Measurements from ENCODE around the gene SF3B6. TPM values are rescaled to one million over a fixed set of nuclear protein-coding genes. Genes with fewer than 3 reads are reported as not detected.

Gene SF3B6
- total and polyA plus RNA-seq, 2 donors (not counting 1 experiment from before 2014, with no cell fraction given) = 134 to 210 TPM

DNA sequence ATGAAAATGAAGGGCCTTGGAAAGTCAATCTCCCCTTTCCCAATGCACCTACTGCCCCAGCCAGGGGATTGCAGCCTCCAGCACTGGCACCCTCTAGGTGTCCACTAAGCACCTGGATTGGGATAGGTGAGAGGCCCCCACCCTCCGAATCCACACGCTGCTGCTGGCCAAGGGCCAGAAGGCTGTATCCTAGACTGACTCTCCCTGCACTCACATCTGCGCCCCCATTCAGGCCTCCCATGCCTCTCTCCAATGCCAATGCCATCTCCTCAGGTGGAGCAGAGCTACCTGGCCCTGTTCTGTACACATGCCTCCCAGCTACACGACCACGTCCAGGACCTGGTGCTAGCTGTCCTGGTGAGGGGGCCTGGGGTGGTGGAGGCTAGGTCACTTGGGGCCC, 56.4 kb downstream of the SF3B6 start:
- peaks cover 6% of the 10 kb centered on the region for H3K4me1 ChIP-seq (ENCODE audit: control insufficient read depth, extremely low read depth, insufficient read depth, low read length)
- H3K36me3 ChIP-seq (ENCODE audit: control insufficient read depth, insufficient read depth, low read length) = peaks cover 3% of the 10 kb centered on the region
- H3K4me3 ChIP-seq (replicated peaks in 1 of 4; ENCODE audit: control extremely low read depth in 1 of 4, insufficient read depth in 1 of 4, low read depth in 3 of 4, low read length in 4 of 4) = no peak overlapping the region
- no peaks in the 10 kb centered on the region for H4K20me1 ChIP-seq (ENCODE audit: control insufficient read depth, extremely low read depth, insufficient read depth, low read length)
- no peak overlapping the region for H3K9ac ChIP-seq (ENCODE audit: insufficient read depth, low read length)
- H3K27ac ChIP-seq (ENCODE audit: insufficient read depth, low read length) = no peak overlapping the region
- no peak overlapping the region for H2AFZ ChIP-seq (ENCODE audit: low read length)
- TF ChIP-seq EZH2 (IDR thresholded peaks at IDR 0.05; ENCODE audit: low read length, missing control alignments) = no peak
- TF ChIP-seq, protein P1, sequence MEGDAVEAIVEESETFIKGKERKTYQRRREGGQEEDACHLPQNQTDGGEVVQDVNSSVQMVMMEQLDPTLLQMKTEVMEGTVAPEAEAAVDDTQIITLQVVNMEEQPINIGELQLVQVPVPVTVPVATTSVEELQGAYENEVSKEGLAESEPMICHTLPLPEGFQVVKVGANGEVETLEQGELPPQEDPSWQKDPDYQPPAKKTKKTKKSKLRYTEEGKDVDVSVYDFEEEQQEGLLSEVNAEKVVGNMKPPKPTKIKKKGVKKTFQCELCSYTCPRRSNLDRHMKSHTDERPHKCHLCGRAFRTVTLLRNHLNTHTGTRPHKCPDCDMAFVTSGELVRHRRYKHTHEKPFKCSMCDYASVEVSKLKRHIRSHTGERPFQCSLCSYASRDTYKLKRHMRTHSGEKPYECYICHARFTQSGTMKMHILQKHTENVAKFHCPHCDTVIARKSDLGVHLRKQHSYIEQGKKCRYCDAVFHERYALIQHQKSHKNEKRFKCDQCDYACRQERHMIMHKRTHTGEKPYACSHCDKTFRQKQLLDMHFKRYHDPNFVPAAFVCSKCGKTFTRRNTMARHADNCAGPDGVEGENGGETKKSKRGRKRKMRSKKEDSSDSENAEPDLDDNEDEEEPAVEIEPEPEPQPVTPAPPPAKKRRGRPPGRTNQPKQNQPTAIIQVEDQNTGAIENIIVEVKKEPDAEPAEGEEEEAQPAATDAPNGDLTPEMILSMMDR (conservative IDR thresholded peaks at IDR 0.05 in 1 of 2, IDR thresholded peaks at IDR 0.05 in 1 of 2; ENCODE audit: low read depth in 1 of 2, low read length in 2 of 2) = no peak
- H3K9me3 ChIP-seq (ENCODE audit: control insufficient read depth, insufficient read depth, low read depth, low read length) = no peaks in the 10 kb centered on the region
- H3K4me2 ChIP-seq (ENCODE audit: extremely low read depth, insufficient read depth, low read length) = no peak overlapping the region
- H3K27me3 ChIP-seq (ENCODE audit: control insufficient read depth, insufficient read depth, low read length) = no peaks in the 10 kb centered on the region
- H3K79me2 ChIP-seq (ENCODE audit: control insufficient read depth, insufficient read depth, low read length) = no peaks in the 10 kb centered on the region
- no peak for DNase-seq (ENCODE audit: low read depth in 2 of 2)

DNA sequence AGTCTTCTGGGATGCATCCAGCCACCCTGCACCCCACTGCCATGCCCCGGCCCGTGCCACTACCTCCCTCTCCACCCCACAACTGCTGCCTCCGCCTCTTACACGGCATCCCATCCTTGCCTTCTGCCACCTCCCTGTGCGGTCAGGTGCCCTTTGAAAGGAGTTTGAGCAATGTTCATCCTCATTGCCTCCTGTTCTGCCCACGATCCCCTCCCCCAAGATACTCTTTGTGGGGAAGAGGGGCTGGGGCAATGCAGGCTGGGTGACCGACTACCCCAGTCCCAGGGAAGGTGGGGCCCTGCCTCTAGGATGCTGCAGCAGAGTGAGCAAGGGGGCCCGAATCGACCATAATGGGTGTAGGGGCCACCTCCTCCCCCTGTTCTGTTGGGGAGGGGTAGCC, 57.9 kb downstream of the SF3B6 start:
- TF ChIP-seq, protein P1 (conservative IDR thresholded peaks at IDR 0.05 in 1 of 2, IDR thresholded peaks at IDR 0.05 in 1 of 2; ENCODE audit: low read depth in 1 of 2, low read length in 2 of 2) = no peak
- no peak for TF ChIP-seq EZH2 (IDR thresholded peaks at IDR 0.05; ENCODE audit: low read length, missing control alignments)
- peaks cover 6% of the 10 kb centered on the region for H3K4me1 ChIP-seq (ENCODE audit: control insufficient read depth, extremely low read depth, insufficient read depth, low read length)
- H4K20me1 ChIP-seq (ENCODE audit: control insufficient read depth, extremely low read depth, insufficient read depth, low read length) = no peaks in the 10 kb centered on the region
- peaks cover 3% of the 10 kb centered on the region for H3K36me3 ChIP-seq (ENCODE audit: control insufficient read depth, insufficient read depth, low read length)
- no peak overlapping the region for H3K27ac ChIP-seq (ENCODE audit: insufficient read depth, low read length)
- no peaks in the 10 kb centered on the region for H3K79me2 ChIP-seq (ENCODE audit: control insufficient read depth, insufficient read depth, low read length)
- H3K9ac ChIP-seq (ENCODE audit: insufficient read depth, low read length) = no peak overlapping the region
- H3K9me3 ChIP-seq (ENCODE audit: control insufficient read depth, insufficient read depth, low read depth, low read length) = no peaks in the 10 kb centered on the region
- no peak overlapping the region for H2AFZ ChIP-seq (ENCODE audit: low read length)
- H3K27me3 ChIP-seq (ENCODE audit: control insufficient read depth, insufficient read depth, low read length) = no peaks in the 10 kb centered on the region
- no peak overlapping the region for H3K4me3 ChIP-seq (replicated peaks in 1 of 4; ENCODE audit: control extremely low read depth in 1 of 4, insufficient read depth in 1 of 4, low read depth in 3 of 4, low read length in 4 of 4)
- H3K4me2 ChIP-seq (ENCODE audit: extremely low read depth, insufficient read depth, low read length) = no peak overlapping the region
- no peak for DNase-seq (ENCODE audit: low read depth in 2 of 2)

DNA sequence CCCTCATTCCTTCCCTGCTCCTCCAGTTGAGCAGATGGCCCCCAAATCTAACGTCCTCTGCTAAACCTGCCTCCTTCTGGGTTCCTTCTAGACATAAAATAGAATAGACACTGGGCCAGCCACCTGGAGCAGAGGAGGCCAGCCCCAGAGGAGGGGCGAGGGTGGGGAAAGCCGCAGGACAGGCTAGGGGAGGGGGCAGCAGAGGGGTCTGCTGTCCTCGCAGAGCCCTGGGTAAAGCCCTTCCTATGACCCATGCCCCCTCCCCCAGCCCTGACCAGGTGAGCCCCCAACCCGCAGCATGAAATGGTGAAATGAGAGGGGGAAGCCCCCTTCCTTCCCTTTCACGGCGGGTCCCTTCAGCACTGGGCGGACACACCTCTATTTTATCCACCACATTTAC, 58.4 kb downstream of the SF3B6 start:
- H4K20me1 ChIP-seq (ENCODE audit: control insufficient read depth, extremely low read depth, insufficient read depth, low read length) = no peaks in the 10 kb centered on the region
- peaks cover 6% of the 10 kb centered on the region for H3K4me1 ChIP-seq (ENCODE audit: control insufficient read depth, extremely low read depth, insufficient read depth, low read length)
- H3K36me3 ChIP-seq (ENCODE audit: control insufficient read depth, insufficient read depth, low read length) = no peaks in the 10 kb centered on the region
- H3K9me3 ChIP-seq (ENCODE audit: control insufficient read depth, insufficient read depth, low read depth, low read length) = no peaks in the 10 kb centered on the region
- no peak for TF ChIP-seq EZH2 (IDR thresholded peaks at IDR 0.05; ENCODE audit: low read length, missing control alignments)
- TF ChIP-seq, protein P1 (conservative IDR thresholded peaks at IDR 0.05 in 1 of 2, IDR thresholded peaks at IDR 0.05 in 1 of 2; ENCODE audit: low read depth in 1 of 2, low read length in 2 of 2) = no peak
- DNase-seq (ENCODE audit: low read depth in 2 of 2) = no peak
- no peak overlapping the region for H3K9ac ChIP-seq (ENCODE audit: insufficient read depth, low read length)
- no peak overlapping the region for H3K27ac ChIP-seq (ENCODE audit: insufficient read depth, low read length)
- H3K27me3 ChIP-seq (ENCODE audit: control insufficient read depth, insufficient read depth, low read length) = no peaks in the 10 kb centered on the region
- H3K4me3 ChIP-seq (replicated peaks in 1 of 4; ENCODE audit: control extremely low read depth in 1 of 4, insufficient read depth in 1 of 4, low read depth in 3 of 4, low read length in 4 of 4) = no peak overlapping the region
- no peak overlapping the region for H3K4me2 ChIP-seq (ENCODE audit: extremely low read depth, insufficient read depth, low read length)
- H3K79me2 ChIP-seq (ENCODE audit: control insufficient read depth, insufficient read depth, low read length) = no peaks in the 10 kb centered on the region
- no peak overlapping the region for H2AFZ ChIP-seq (ENCODE audit: low read length)

Other genes with a start within 250 kb of the SF3B6 start
- gene ATAD2B, start 149.2 kb downstream of the SF3B6 start, total RNA-seq = 9.0 and 11.4 TPM in 2 replicates
- 3.0 and 3.6 TPM in 2 replicates for gene ATAD2B, start 149.2 kb downstream of the SF3B6 start, polyA plus RNA-seq
- 12.9 and 13.9 TPM in 2 replicates for gene UBXN2A, start 135.9 kb downstream of the SF3B6 start, total RNA-seq
- 11.7 and 12.8 TPM in 2 replicates for gene UBXN2A, start 135.9 kb downstream of the SF3B6 start, polyA plus RNA-seq
- gene MFSD2B, start 66.2 kb downstream of the SF3B6 start, total RNA-seq = 0.17 TPM in 1 of 2 replicates, not detected in the other
- 0.08 and 0.10 TPM in 2 replicates for gene MFSD2B, start 66.2 kb downstream of the SF3B6 start, polyA plus RNA-seq
- gene WDCP, start 28.9 kb downstream of the SF3B6 start, total RNA-seq = 9.5 and 10.4 TPM in 2 replicates
- gene WDCP, start 28.9 kb downstream of the SF3B6 start, polyA plus RNA-seq = 10.2 and 11.0 TPM in 2 replicates
- gene FKBP1B, start 26.6 kb downstream of the SF3B6 start, total RNA-seq = 4.9 and 12.1 TPM in 2 replicates
- gene FKBP1B, start 26.6 kb downstream of the SF3B6 start, polyA plus RNA-seq = 11.9 and 18.0 TPM in 2 replicates
- 47.3 and 75.5 TPM in 2 replicates for gene TP53I3, start 8.5 kb upstream of the SF3B6 start, total RNA-seq
- 31.0 and 37.9 TPM in 2 replicates for gene TP53I3, start 8.5 kb upstream of the SF3B6 start, polyA plus RNA-seq
- gene PFN4, start 47.0 kb upstream of the SF3B6 start, total RNA-seq = 0.66 and 1.5 TPM in 2 replicates
- 0.26 and 0.40 TPM in 2 replicates for gene PFN4, start 47.0 kb upstream of the SF3B6 start, polyA plus RNA-seq
- 11.9 and 12.6 TPM in 2 replicates for gene FAM228B, start 47.1 kb upstream of the SF3B6 start, total RNA-seq
- 3.3 and 13.1 TPM in 2 replicates for gene FAM228B, start 47.1 kb upstream of the SF3B6 start, polyA plus RNA-seq
- 0.51 and 0.99 TPM in 2 replicates for gene FAM228A, start 98.7 kb upstream of the SF3B6 start, total RNA-seq
- gene FAM228A, start 98.7 kb upstream of the SF3B6 start, polyA plus RNA-seq = 0.08 and 4.3 TPM in 2 replicates

Data from fibroblast of lung (primary cell).